GM04503 (cell line): Measurements from ENCODE around the gene PLEKHO2.

Experiments used
- DNase-seq: peaks from one replicate; pipeline ENCODE4 v3.0.0-alpha.2; 2012; ENCODE audit warnings: low read depth

Gene PLEKHO2

DNA sequence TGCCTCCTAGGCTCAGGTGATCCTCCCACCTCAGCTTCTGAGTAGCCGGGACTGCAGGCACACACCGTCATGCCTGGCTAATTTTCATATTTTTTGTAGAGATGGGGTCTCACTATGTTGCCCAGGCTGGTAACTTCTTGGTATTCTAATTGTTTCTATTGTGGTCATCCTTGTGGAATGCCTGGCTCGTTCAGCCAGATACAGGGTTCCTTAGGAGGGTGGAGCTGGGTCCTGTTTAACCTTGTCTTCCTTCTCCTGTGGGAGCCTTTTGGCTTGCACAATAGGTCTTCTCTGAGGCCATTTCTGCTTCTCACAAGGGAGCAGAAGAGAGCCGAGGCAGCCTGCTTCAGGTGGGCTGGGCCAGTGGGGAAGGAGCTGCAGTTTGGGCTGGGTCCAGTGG, 15.7 kb downstream of the PLEKHO2 start:
- no peak for DNase-seq

DNA sequence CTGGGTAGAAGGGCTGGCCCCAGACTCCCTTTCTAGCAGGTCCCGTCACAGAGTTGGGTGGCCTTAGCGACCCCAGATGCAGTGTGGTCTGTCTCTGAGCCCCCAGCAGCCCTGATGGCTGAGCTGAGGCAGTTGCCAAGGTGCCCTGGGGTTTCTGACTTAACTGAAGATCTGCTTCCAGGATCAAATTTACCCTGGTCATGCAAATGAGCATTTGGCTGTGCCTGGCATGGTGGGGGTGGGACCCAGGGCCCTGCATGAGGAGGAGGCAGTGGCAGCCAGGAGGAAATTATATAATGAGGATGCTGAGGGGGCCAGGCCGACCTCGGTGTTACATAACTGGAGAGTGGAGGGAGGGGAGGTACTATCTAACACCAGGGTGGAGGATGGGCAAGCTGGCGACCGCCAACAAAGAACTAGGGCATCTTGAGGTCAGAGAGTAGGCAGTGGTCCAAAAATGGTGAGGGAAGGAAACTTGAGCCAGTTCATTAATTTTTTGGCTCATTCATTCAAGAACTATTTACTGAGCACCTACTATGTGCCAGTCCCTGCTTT, 16.4 kb downstream of the PLEKHO2 start:
- DNase-seq = no peak

DNA sequence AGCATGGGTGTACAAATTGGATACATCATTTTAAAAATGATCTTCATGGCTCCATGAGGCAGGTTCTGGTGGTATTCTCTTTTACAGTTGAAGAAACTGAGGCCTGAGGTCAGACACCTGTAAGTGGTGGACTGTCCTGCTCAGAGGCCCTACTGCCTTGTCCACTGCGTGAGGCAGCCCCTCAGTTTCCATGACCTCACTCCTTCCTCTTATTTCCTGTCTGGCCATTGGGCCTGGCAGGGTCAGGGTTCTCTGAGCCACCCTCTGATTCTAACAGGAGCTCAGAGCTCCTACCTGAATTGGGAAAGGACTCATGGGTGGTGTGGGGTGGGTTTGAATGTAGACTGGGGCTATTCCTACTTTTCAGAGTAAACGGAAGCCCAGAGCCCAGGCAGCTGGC, 17.5 kb downstream of the PLEKHO2 start:
- no peak for DNase-seq

DNA sequence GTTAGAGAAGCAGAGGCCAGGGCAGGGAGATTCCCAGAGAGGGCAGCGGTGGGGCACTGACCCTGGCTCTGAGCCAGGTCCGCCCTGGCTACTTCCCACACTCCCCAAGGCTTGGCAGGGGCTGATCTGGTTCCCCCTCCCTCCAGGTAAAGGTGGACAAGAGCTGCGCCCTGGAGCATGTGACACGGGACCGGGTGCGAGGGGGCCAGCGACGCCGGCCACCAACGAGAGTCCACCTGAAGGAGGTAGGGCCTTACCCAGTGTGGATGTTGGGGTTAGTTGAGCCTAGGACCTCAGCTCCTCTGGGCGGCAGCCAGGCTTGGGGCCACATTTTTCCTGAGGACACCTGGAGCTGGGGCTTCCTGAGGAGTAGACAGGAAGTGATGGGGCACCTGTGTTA, 19.6 kb downstream of the PLEKHO2 start:
- no peak for DNase-seq

DNA sequence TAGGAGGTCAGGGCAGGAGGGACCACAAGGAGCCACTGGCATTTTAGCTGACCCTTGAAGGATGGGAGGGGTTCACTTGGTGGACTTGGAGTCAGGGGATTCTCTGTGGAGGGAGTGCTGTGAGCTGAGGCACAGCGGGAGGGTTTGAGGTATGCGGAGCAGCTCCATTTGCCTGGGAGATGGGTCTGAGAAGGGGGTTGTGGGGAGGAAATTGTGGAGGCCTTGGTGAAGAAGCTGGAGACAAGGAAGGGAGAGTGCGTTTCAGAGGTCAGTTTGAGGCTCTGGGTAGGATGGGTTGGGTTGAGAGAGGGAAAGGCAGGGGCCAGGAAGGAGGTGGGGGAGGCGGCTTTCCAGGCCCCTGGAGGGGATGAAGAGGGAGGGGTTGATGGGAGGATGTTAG, 20.2 kb downstream of the PLEKHO2 start:
- DNase-seq = no peak

DNA sequence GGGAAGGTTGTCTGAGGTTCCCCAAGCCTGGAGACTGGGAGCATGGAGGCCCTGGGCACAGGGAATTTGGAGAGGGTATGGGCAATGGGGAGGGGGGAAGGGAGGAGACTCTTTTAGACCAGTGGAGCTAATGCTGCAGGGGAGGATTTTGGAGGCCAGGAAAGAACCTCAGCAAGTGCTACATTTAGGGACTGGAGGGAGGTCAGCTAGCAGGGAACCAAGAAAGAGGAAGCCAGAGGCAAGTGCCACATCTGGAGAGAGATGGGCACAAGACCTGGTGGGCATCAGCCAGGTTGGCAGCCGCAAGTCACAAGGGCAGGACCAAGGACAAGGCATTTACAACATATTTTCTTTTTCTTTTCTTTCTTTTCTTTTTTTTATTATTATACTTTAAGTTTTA, 20.7 kb downstream of the PLEKHO2 start:
- DNase-seq = no peak

DNA sequence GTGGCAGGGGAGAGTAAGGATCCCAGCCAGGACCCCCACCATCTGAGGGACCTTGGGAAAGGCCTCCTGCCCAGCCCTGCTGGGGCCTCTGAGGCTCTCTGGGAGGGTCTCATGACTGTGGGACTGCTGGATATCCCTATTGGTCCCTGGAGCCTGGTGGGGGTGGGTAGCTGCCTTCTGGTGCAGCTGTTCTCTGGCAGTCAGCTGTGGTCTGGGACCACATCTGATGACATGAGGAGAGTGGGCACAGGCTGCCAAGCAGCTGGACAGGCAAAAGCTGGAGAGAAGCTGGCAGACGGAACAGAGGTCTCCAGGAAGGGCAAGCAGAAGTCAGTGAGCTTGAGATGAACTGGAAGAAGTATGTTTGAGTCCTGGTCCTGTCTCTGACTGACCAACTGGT, 22.4 kb downstream of the PLEKHO2 start:
- no peak for DNase-seq

DNA sequence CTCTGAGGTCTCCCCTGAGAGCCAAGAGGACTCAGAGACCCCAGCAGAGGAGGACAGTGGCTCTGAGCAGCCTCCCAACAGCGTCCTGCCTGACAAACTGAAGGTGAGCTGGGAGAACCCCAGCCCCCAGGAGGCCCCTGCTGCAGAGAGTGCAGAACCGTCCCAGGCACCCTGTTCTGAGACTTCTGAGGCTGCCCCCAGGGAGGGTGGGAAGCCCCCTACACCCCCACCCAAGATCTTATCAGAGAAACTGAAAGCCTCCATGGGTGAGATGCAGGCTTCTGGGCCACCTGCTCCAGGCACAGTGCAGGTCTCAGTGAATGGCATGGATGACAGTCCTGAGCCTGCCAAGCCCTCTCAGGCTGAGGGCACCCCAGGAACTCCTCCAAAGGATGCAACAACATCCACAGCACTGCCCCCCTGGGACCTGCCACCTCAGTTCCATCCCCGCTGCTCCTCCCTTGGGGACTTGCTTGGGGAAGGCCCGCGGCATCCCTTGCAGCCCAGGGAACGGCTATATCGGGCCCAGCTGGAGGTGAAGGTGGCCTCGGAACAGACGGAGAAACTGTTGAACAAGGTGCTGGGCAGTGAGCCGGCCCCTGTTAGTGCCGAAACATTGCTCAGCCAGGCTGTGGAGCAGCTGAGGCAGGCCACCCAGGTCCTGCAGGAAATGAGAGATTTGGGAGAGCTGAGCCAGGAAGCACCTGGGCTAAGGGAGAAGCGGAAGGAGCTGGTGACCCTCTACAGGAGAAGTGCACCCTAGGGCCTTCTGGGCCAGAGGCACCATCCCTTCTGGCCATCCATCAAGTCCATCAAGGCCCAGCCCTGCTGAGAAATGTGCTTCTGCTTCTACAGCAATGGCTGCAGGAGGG, 23.6 kb downstream of the PLEKHO2 start:
- no peak for DNase-seq

DNA sequence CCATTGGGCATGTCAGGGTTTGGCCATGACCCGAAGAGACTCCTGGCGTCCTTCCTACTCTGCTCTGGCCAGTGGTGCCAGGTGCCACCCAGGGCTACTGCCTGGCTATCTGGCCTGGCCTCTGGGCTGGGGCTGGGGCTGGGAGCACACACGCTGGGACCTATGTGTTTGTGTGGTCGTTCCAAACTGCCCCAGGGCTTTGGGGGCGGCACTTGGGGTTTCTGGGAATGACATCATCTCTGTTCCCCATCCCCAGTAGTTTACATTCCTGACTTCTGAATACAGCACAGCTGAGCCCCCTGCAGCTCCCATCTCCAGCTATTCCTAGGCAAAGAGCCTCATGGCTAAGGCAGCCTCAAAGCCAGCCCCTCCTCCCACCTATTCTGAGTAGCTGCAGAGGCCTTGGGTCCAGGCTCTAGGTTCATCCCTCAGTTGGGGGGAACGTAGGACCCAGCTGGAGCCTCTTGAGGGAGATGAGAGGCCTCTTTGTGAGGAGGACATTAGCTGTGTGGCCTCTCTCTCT, 24.3 kb downstream of the PLEKHO2 start:
- DNase-seq = no peak

DNA sequence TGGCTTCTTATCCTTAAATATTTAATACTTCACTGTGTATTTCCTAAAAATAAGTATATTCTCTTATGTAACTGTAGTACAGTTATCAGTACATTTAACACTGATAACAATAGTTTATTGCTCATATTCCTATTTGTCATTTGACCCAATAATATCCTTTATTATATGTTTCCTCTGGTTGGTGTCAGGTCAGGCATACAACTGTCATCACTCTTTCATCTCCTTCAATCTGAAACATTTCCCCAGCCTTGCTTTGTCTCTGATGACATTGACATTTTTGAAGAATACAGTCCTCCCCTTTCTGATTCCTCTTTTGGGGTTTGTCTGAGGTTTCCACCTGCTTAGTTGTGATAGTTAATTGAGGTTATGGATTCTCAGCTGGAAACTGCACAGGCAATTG, 27.8 kb downstream of the PLEKHO2 start:
- no peak for DNase-seq

DNA sequence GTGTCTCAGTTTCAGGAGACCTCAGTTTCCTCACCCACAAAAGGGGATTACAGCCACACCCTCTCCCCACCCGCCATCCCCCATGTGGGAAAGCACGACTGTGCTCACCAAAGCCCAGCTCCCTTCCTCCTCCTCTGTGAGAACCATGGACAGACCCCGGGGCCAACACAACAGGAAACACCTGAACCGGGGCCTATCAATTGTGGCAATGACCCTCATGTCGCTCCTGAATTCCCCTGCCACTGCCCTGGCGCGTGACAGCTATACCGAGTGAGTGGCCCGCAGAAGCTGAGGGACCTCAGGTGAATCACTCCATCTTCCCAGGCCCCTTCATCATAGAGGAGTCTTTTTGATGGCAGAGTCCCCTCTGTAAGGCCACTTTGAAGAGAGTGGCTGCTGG, 28.6 kb downstream of the PLEKHO2 start:
- DNase-seq = no peak

DNA sequence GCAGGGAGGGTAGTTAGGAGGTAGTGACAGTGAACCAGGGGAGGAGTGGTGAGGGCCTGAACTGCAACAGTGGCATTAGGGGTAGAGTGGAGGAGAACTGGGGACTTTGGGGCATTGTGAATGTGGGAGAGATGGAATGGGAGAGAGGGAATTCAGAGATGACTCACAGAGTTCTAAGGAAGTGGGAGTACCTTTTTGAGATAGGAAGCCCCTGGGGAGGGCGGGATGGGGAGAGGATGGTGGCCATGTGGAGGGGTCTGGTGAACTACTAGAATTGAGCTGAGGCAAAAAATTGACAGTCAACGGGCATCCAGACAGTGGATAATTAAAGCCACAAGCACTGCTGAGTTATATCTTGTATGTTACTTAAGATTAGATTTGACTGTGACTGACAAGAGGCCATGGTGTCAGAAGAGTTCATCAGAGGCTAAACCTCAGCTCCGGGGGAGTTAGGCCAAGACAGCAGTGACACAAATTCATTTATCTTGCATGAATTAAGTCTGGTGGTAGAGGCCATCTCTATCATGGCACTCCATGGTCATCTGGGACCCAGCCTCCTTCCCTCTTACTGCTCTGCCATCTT, 34.0 kb downstream of the PLEKHO2 start:
- no peak for DNase-seq

DNA sequence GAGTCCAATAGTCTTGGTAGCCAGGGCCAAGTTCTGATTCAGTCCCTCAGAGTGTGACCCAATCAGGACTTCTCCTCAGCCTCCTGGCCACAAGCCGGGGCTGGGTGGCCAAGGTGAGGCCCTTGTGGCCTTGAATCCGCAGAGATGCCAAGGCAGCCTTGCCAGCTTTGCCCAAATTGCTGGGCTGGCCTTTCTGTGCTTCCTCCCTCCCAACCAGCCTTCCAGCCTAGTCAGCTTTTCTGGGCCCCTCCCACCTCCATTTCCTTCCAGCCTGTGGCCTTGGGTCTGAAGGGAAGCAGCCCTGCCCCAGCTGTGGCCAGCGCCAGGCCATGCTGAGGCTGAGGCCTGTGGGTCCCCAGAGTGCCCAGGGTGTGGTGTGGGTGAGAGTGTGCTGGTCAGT, 35.7 kb downstream of the PLEKHO2 start:
- DNase-seq = no peak

DNA sequence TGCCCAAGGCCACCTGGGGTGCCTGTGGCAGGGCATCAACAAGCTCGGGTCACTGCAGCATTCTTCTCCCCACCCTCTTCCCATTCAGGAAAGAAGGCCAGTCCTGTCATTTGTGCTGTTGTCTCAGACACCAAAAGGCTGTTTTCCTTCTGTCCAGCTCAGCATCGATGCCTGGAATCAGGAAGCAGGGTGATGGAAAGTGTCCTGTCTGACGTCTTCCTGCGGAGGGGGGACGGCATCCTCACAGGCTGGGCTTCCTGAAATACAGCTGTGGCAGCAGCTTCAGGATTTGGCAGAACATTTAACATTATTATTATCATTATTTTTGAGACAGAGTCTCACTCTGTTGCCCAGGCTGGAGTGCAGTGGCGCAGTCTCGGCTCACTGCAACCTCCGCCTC, 37.0 kb downstream of the PLEKHO2 start:
- no peak for DNase-seq

DNA sequence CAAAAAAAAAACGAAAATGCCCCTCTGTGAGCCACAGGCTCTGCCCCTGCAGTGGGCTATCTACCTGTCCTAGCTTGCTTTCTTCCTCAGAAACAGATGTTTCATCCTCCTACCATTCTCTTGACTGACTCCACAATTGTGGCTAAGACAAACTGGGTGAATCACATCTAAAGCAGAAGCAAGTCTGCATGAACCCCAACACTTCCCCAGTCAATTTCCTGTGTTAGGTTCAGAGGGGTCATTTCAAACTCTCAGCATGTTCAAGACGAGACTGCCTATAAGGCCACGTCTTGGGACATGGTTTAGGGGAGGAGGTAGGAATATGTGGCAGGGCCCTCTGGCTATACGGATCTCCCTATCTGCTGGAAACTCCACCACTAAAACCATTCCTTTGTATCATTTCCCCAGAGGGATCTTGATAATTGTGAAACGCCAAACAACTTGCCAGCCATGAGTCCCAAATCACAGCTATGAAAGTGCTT, 41.4 kb downstream of the PLEKHO2 start:
- DNase-seq = no peak

DNA sequence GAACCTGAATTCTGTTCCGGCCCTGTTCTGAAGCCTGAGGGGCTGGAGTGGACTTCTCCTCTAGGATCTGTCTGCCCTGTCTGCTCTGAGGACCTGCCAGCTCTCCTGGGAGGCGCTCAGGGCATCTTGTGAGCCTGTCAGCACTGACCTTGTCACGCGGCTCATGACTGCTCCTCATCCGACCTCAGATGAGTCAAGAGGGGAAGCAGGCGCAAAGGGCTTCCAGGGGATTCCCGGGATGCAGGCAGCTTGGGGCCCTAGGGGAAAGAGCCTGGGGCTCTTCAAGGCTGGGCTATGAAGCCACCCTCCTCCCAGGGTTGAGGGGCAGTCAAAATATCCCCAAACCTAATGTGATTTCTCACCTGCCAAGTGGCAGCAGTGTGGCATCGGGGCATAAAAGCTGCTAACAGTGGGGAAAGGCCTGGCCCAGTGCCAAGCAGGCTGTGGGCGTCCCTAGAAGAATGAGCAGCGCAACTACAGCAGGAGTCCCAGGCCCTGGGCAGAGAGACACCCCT, 42.3 kb downstream of the PLEKHO2 start:
- DNase-seq = peak; percentile 77

DNA sequence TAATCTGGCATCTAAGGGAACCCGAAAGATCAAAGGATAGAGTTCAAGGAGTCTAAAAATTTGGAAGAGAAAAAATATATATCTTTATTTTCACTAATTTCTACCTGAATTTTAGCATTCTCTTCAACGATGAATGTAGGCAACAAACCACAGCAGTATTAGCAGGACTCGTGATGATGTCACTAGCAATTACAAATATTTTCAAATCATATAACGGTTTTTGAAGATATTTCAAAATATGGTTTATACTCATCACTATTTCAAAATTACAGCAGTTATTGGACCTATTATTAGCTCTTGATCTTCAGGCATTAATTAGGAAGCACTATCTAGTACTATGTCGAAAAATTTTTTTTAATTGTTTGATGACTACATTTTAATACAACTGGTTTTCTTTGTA, 43.0 kb downstream of the PLEKHO2 start:
- DNase-seq = no peak

DNA sequence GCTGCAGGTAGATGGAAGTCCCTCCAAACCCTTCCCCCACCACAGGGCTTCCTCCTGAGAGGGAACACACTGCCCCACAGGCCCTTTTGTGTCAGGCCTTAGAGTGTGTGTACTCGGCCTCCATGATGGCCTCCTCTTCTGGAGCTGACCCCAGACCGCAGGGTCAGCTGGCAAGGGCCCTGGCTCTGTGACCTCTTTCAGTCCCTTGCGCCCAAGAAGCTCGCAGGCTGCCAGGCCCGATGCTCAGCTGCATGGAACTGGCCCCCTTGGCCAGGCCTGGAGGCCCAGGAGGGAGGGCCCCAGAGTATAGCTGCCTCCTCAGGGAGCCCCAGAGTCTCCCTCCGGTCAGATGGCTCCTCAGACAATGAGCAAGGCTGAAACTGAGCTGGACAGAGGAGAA, 46.6 kb downstream of the PLEKHO2 start:
- DNase-seq = no peak

DNA sequence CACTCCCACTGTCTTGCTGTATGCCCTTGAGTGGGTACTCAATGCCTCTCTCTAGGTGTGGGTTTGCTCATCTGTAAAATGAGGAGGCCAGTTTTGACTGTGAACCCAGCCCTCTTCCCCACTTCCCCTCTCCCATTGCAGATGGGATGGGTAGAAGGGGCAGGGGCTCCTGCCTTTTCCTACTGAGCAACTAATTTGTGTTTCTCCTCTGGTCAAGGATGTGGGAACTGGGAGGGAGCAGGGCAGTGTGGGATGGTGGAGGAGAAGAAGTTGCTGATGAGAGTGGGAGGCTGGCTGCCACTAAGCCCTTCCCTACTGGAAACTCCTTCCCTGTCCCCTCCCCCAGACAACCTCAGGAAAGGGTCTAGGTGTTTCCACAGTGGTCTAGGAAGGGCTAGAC, 49.8 kb downstream of the PLEKHO2 start:
- no peak for DNase-seq

DNA sequence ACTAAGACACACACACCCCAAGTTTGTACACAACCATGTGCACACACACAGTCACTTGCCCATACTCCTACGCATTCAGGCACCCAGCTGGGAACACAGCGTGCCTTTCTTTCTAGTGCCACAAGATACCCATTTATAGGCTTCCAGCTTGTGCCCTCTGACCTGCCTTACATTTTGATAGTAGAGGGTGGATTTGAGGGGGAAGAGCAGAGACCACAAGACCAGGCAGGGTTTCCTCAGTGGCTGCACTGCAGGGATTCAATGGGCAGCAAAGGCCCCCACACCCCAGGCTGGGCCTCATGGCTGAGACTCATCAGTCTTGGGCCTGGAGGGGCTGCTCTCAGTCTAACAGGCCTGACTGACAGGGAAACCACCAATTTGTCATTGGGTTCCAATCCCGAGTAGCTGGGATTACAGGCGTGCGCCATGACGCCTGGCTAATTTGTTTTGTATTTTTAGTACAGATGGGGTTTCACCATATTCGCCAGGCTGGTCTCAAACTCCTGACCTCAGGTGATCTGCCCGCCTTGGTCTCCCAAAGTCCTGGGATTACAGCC, 51.2 kb downstream of the PLEKHO2 start:
- no peak for DNase-seq

DNA sequence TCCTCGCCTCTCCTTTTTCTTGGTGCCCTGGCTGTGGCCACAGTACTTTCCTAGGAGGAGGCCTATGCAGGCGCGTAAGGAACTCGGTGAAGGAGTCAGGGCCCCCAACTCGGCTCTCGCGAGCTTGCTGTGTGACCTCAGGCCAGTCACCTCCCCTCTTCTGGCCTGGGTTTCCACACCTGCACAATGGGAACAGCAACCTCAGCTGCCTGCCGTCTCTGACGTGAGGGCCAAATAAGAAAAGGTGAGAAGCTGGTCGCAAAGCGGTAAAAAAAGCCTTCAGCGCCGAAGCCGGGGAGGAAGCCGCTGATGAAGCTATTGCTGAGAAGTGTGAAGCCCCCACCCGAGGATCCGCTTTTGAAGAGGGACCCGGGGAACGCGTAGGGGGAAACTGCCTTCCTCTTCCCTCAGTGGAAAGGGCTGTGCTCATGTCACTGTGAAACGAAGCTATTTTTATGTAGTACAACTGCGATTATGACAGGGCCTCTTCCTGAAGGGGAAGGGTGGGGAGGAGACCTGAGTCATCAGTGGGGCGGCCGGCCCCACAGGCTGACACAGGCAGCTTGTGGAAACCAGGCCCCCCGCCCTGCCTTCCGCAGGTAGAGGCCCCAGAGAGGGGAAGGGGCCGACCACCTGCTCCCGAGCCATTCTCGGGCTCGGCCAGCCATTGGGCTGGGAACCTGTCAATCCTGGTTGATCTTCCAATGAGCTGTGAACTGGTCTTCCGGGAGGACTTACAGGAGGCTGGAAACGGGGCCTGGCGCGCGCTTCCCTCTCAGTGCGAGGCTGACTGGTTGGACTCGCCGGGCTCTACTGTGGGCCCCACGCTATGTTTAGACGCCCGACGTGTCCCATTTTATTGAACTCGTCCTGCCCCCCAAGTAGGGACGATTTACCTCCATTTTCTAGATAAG, 52.0 kb downstream of the PLEKHO2 start:
- peak; percentile 81 for DNase-seq
